ENCODE results near the gene CABP1.

GRCh38 chr12:120662879-120663278, 22.5 kb downstream of the CABP1 start:
- TF ChIP-seq YY1 (IDR thresholded peaks at IDR 0.05; ENCODE audit: insufficient read depth, insufficient replicate concordance, low read depth, low read length) (no peak), CTCF (CRISPR knock-in tag; IDR thresholded peaks at IDR 0.05) (no peak), ZNF496 (CRISPR knock-in tag; IDR thresholded peaks at IDR 0.05; ENCODE audit: insufficient replicate concordance) (no peak), GABPA (IDR thresholded peaks at IDR 0.05; ENCODE audit: low read depth, low read length) (no peak), GABPA (CRISPR knock-in tag; IDR thresholded peaks at IDR 0.05; ENCODE audit: low read depth) (no peak), RFX5 (IDR thresholded peaks at IDR 0.05; ENCODE audit: low read depth, low read length) (no peak), REST (IDR thresholded peaks at IDR 0.05; ENCODE audit: borderline replicate concordance in 1 of 2, low read depth in 1 of 2, low read length in 2 of 2) (no peak), ZBTB7A (CRISPR knock-in tag; IDR thresholded peaks at IDR 0.05) (no peak), FOXC1 (CRISPR knock-in tag; IDR thresholded peaks at IDR 0.05; ENCODE audit: borderline replicate concordance) (no peak)
